ENCODE measurements around the gene NEK7.
"Not testable (repeated sequence)": the region's sequence is repeated elsewhere in the genome, so short reads cannot be mapped to it uniquely, and the experiment has no call there.

The NEK7 gene

GRCh38 chr1:198283222-198283621 lies 126.4 kb downstream of the NEK7 start:
- no peak for DNase-seq (ENCODE audit: low read depth in 2 of 2, low spot score in 1 of 2)

- no peak for DNase-seq (ENCODE audit: low read depth in 2 of 2, low spot score in 1 of 2)
These were observed 131.1 kb downstream of the NEK7 start for GRCh38 chr1:198287916-198288315.

GRCh38 chr1:198290089-198290683 lies 133.4 kb downstream of the NEK7 start:
- DNase-seq (ENCODE audit: low read depth in 2 of 2, low spot score in 1 of 2), result no peak

- DNase-seq (ENCODE audit: low read depth in 2 of 2, low spot score in 1 of 2), result no peak
These were observed 134.2 kb downstream of the NEK7 start for GRCh38 chr1:198291036-198291435.

GRCh38 chr1:198291924-198292323 lies 135.1 kb downstream of the NEK7 start:
- no peak for DNase-seq (ENCODE audit: low read depth in 2 of 2, low spot score in 1 of 2)

- no peak for DNase-seq (ENCODE audit: low read depth in 2 of 2, low spot score in 1 of 2)
These were observed 138.4 kb downstream of the NEK7 start for GRCh38 chr1:198295225-198295624.

- DNase-seq (ENCODE audit: low read depth in 2 of 2, low spot score in 1 of 2), result no peak
These were observed 139.2 kb downstream of the NEK7 start for GRCh38 chr1:198295971-198296370.

GRCh38 chr1:198297281-198297680 lies 140.5 kb downstream of the NEK7 start:
- DNase-seq (ENCODE audit: low read depth in 2 of 2, low spot score in 1 of 2), result no peak

- no peak for DNase-seq (ENCODE audit: low read depth in 2 of 2, low spot score in 1 of 2)
These were observed 141.8 kb downstream of the NEK7 start for GRCh38 chr1:198298640-198299039.

- no peak for DNase-seq (ENCODE audit: low read depth in 2 of 2, low spot score in 1 of 2)
These were observed 143.7 kb downstream of the NEK7 start for GRCh38 chr1:198300451-198300850.

- no peak for DNase-seq (ENCODE audit: low read depth in 2 of 2, low spot score in 1 of 2)
These were observed 147.6 kb downstream of the NEK7 start for GRCh38 chr1:198304431-198304830.

- DNase-seq (ENCODE audit: low read depth in 2 of 2, low spot score in 1 of 2), result not testable (repeated sequence)
These were observed 158.0 kb downstream of the NEK7 start for GRCh38 chr1:198314817-198315216.

- DNase-seq (ENCODE audit: low read depth in 2 of 2, low spot score in 1 of 2), result not testable (repeated sequence)
These were observed 158.5 kb downstream of the NEK7 start for GRCh38 chr1:198315331-198315730.

- DNase-seq (ENCODE audit: low read depth in 2 of 2, low spot score in 1 of 2), result no peak
These were observed 159.8 kb downstream of the NEK7 start for GRCh38 chr1:198316546-198317100.

- DNase-seq (ENCODE audit: low read depth in 2 of 2, low spot score in 1 of 2), result no peak
These were observed 161.3 kb downstream of the NEK7 start for GRCh38 chr1:198318085-198318484.

- DNase-seq (ENCODE audit: low read depth in 2 of 2, low spot score in 1 of 2), result no peak
These were observed 164.0 kb downstream of the NEK7 start for GRCh38 chr1:198320759-198321158.

GRCh38 chr1:198326232-198326631 lies 169.4 kb downstream of the NEK7 start:
- DNase-seq (ENCODE audit: low read depth in 2 of 2, low spot score in 1 of 2), result no peak

- DNase-seq (ENCODE audit: low read depth in 2 of 2, low spot score in 1 of 2), result no peak
These were observed 170.1 kb downstream of the NEK7 start for GRCh38 chr1:198326915-198327314.

- DNase-seq (ENCODE audit: low read depth in 2 of 2, low spot score in 1 of 2), result no peak
These were observed 171.7 kb downstream of the NEK7 start for GRCh38 chr1:198328458-198329032.

GRCh38 chr1:198330982-198331615 lies 174.3 kb downstream of the NEK7 start:
- no peak for DNase-seq (ENCODE audit: low read depth in 2 of 2, low spot score in 1 of 2)

GRCh38 chr1:198333744-198334143 lies 176.9 kb downstream of the NEK7 start:
- no peak for DNase-seq (ENCODE audit: low read depth in 2 of 2, low spot score in 1 of 2)

- no peak for DNase-seq (ENCODE audit: low read depth in 2 of 2, low spot score in 1 of 2)
These were observed 178.9 kb downstream of the NEK7 start for GRCh38 chr1:198335663-198336062.
